MM.1S (cell line): ENCODE data around the gene LCNL1.

ENCODE experiments used
- DNase-seq: peaks from one replicate; pipeline ENCODE4 v3.0.0-alpha.2; 2015
- H2AFZ ChIP-seq: fragments of 300-600 bp; sonication (generic); 2 replicates; pipeline ENCODE4 v1.6.0; 2016; ENCODE audit warnings: antibody characterized with exemption, low read length
- H3F3A ChIP-seq: fragments of 300-600 bp; sonication (generic); 2 replicates; pipeline ENCODE4 v1.6.1; 2016; ENCODE audit warnings: mild to moderate bottlenecking, antibody characterized with exemption, low read length, moderate library complexity, mixed read lengths; ENCODE audit not compliant: insufficient read depth
- H3K27ac ChIP-seq: fragments of 300-600 bp; sonication (generic); 2 replicates; pipeline ENCODE4 v1.5.1; 2016; ENCODE audit warnings: mild to moderate bottlenecking, low read length
- H3K27me3 ChIP-seq: fragments of 300-600 bp; sonication (generic); replicated peaks from 2 replicates; pipeline ENCODE4 v1.6.0; 2016; ENCODE audit warnings: low read length; ENCODE audit not compliant: insufficient read depth
- H3K36me3 ChIP-seq: fragments of 300-600 bp; sonication (generic); replicated peaks from 2 replicates; pipeline ENCODE4 v1.6.1; 2016; ENCODE audit warnings: mild to moderate bottlenecking, low read length, mixed read lengths; ENCODE audit not compliant: insufficient read depth
- H3K4me1 ChIP-seq: fragments of 300-600 bp; sonication (generic); 2 replicates; pipeline ENCODE4 v1.6.1; 2016; ENCODE audit warnings: low read length, mixed read lengths
- H3K4me2 ChIP-seq: fragments of 300-600 bp; sonication (generic); 2 replicates; pipeline ENCODE4 v1.6.0; 2016; ENCODE audit warnings: low read depth, low read length
- H3K4me3 ChIP-seq: fragments of 300-600 bp; sonication (generic); 2 replicates; pipeline ENCODE4 v1.5.1; 2016; ENCODE audit warnings: low read length, mixed read lengths
- H3K79me2 ChIP-seq: fragments of 300-600 bp; sonication (generic); 2 replicates; pipeline ENCODE4 v1.6.1; 2016; ENCODE audit warnings: mixed run types, low read length, mixed read lengths
- H3K9ac ChIP-seq: fragments of 300-600 bp; sonication (generic); 2 replicates; pipeline ENCODE4 v1.6.1; 2016; ENCODE audit warnings: low read length, mixed read lengths
- H3K9me2 ChIP-seq: fragments of 300-600 bp; sonication (generic); replicated peaks from 2 replicates; pipeline ENCODE4 v1.6.1; 2016; ENCODE audit warnings: mild to moderate bottlenecking, low read length, mixed read lengths; ENCODE audit not compliant: insufficient read depth
- H3K9me3 ChIP-seq: fragments of 300-600 bp; sonication (generic); replicated peaks from 2 replicates; pipeline ENCODE4 v1.6.1; 2016; ENCODE audit warnings: mild to moderate bottlenecking, low read length, mixed read lengths; ENCODE audit not compliant: insufficient read depth
- H4K20me1 ChIP-seq: fragments of 300-600 bp; sonication (generic); 2 replicates; pipeline ENCODE4 v1.6.1; 2016; ENCODE audit warnings: mild to moderate bottlenecking, low read length, moderate library complexity, mixed read lengths; ENCODE audit not compliant: insufficient read depth
- EZH2 ChIP-seq: fragments of 300-600 bp; sonication (generic); optimal IDR thresholded peaks from 2 replicates; pipeline ENCODE3; 2017; ENCODE audit warnings: low read depth, mild to moderate bottlenecking, antibody characterized with exemption, low read length, mixed read lengths
- EZH2phosphoT487 ChIP-seq: fragments of 300-600 bp; sonication (generic); IDR thresholded peaks from 2 replicates; pipeline ENCODE4 v1.6.1; 2018; ENCODE audit warnings: antibody characterized with exemption, low read length
- TF ChIP-seq, protein P1 (sequence below): fragments of 300-600 bp; sonication (generic); IDR thresholded peaks from 2 replicates; pipeline ENCODE4 v1.5.1; 2016; ENCODE audit warnings: antibody characterized with exemption, low read length, mixed read lengths

The LCNL1 gene

DNA sequence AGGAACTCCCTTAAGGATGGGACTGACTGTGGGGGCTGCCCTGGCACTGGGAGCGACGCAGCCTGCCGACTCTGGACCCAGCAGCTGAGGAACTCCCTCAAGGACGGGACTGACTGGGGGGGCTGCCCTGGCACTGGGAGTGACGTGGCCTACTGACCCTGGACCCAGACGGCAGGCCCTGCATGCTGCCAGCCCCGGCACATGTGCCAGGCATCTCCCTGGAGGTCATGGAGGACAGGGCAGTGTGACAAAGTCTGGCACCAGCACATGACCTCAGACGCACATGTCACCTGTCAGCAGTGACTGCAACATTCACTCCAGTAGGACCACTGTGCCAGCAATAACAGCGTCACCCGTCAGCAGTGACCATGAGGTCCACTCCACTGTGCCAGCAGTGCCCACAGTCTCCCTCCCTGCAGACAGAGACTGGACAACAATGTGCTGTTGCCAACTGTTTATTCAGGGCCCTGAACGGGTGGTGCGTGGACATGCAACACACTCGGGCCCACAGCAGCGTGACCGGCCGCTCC, 42.7 kb upstream of the LCNL1 start:
- Histone ChIP-seq H3K4me1 (peaks cover 3% of the 10 kb centered on the region; the same call in 1 of the 2 replicates), H3K27me3 (no peaks in the 10 kb centered on the region), H4K20me1 (0 out of 2 replicates have a peak, but pooled peaks cover 3% of the 10 kb centered on the region), H3K4me3 (no peak overlapping the region), H3F3A (0 out of 2 replicates have a peak, but pooled peaks cover 4% of the 10 kb centered on the region), H3K9me3 (no peaks in the 10 kb centered on the region), H3K4me2 (no peak overlapping the region), H3K79me2 (peaks cover 29% of the 10 kb centered on the region), H3K27ac (no peak overlapping the region), H3K36me3 (peaks cover 17% of the 10 kb centered on the region), H3K9me2 (no peaks in the 10 kb centered on the region), H2AFZ (no peak overlapping the region), H3K9ac (no peak overlapping the region)
- TF ChIP-seq EZH2phosphoT487 (no peak), EZH2 (no peak)
- TF ChIP-seq, protein P1, sequence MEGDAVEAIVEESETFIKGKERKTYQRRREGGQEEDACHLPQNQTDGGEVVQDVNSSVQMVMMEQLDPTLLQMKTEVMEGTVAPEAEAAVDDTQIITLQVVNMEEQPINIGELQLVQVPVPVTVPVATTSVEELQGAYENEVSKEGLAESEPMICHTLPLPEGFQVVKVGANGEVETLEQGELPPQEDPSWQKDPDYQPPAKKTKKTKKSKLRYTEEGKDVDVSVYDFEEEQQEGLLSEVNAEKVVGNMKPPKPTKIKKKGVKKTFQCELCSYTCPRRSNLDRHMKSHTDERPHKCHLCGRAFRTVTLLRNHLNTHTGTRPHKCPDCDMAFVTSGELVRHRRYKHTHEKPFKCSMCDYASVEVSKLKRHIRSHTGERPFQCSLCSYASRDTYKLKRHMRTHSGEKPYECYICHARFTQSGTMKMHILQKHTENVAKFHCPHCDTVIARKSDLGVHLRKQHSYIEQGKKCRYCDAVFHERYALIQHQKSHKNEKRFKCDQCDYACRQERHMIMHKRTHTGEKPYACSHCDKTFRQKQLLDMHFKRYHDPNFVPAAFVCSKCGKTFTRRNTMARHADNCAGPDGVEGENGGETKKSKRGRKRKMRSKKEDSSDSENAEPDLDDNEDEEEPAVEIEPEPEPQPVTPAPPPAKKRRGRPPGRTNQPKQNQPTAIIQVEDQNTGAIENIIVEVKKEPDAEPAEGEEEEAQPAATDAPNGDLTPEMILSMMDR, result no peak
- DNase-seq, result no peak

DNA sequence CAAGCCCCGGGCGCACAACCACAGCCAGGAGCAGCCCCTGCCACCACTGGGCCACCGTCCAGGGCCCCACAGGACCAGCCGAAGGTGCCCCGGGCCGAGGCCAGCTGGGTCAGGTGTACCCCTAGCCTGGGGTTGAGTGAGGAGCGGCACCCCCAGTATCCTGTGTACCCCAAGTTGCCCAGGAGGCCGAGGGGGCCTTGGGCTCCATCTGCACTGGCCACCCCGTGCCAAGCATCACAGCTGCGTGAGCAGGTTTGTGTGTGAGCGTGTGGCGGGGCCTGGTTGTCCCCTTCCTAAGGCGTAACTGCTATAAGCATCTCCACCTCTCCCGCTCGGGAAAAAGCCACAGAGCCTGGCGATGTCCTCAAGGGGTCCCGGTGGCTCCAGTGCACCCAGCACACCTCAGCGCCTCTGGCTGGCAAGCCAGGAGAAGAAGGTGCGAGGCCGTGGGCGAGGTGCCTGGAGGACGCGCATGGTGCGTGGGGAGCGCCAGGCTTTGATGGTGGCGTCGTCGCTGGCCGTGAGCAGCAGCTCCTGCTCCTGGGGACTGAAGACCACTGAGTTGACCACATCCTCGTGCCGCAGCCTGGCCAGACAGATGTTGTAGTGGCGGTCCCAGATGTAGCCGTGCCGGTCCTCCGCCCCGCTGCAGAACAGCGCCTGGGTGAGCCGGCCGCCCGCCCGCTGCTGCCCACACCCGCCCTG, 42.1 kb upstream of the LCNL1 start:
- peaks cover 29% of the 10 kb centered on the region for H3K79me2 ChIP-seq
- H3K9me3 ChIP-seq, result no peaks in the 10 kb centered on the region
- 0 out of 2 replicates have a peak, but pooled peaks cover 2% of the 10 kb centered on the region for H4K20me1 ChIP-seq
- H3K4me3 ChIP-seq, result no peak overlapping the region
- H3K4me1 ChIP-seq, result peaks cover 3% of the 10 kb centered on the region; the same call in 1 of the 2 replicates
- no peak overlapping the region for H3K4me2 ChIP-seq
- DNase-seq, result no peak
- peaks cover 17% of the 10 kb centered on the region for H3K36me3 ChIP-seq
- TF ChIP-seq EZH2 (no peak), EZH2phosphoT487 (no peak)
- TF ChIP-seq, protein P1, result no peak
- H3K9ac ChIP-seq, result no peak overlapping the region
- 0 out of 2 replicates have a peak, but pooled peaks cover 4% of the 10 kb centered on the region for H3F3A ChIP-seq
- H3K27me3 ChIP-seq, result no peaks in the 10 kb centered on the region
- H2AFZ ChIP-seq, result no peak overlapping the region
- no peaks in the 10 kb centered on the region for H3K9me2 ChIP-seq
- H3K27ac ChIP-seq, result no peak overlapping the region

DNA sequence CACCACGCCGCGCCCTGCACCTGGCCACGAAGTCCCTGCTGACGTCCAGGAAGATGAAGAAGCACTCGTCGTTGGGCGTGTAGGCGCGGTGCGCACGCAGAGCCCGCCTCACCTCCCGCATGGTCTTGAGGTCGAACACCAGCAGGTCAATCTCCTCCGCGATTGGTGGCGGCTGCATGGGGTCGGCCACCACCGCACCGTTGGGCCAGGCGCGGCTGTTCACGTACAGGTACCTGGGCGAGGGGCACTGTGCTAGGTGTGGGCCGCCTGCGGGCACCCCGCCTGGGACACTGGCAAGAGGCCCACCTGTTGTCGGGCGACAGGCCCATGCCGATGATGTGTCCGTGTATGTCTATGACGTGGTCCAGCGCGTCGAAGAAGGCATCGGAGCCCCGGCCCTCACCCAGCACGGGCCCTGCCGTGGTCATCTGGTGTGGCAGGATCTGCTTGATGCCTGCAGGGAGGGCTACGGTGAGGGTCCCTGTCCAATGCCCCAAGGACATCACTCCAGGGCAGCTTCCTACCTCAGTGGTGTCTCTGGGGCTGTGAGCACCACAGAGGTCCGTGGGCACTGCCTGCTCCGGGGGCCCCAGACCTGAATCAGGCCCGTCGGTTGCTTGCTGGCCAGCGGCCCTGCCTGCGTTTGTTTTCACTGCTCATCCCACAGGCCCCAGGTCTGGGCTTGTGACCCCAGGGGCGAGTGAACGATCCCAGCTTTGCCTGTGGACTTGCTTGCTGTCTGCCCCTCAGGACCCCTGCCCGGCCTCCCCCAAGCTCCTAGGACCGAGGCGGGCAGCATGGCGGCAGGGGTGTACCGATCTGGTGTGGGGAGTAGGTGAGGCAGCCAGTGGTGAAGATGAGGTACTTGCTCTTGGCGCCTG, 41.3 kb upstream of the LCNL1 start:
- Histone ChIP-seq H3K36me3 (peaks cover 17% of the 10 kb centered on the region), H3F3A (0 out of 2 replicates have a peak, but pooled peaks cover 4% of the 10 kb centered on the region), H2AFZ (no peak overlapping the region), H3K9me3 (no peaks in the 10 kb centered on the region), H3K79me2 (peaks cover 29% of the 10 kb centered on the region), H3K9me2 (no peaks in the 10 kb centered on the region), H3K27me3 (no peaks in the 10 kb centered on the region), H3K27ac (no peak overlapping the region), H3K4me3 (no peak overlapping the region), H3K4me2 (no peak overlapping the region), H3K9ac (no peak overlapping the region), H4K20me1 (no peaks in the 10 kb centered on the region), H3K4me1 (peaks cover 3% of the 10 kb centered on the region; the same call in 1 of the 2 replicates)
- TF ChIP-seq, protein P1, result no peak
- TF ChIP-seq EZH2, result no peak
- no peak for TF ChIP-seq EZH2phosphoT487
- DNase-seq, result no peak
